Thoracic aorta (tissue), 2 donors: ENCODE measurements around the gene LURAP1L. TPM values are rescaled to one million over a fixed set of nuclear protein-coding genes. Genes with fewer than 3 reads are reported as not detected.

Experiments
- ATAC-seq: fragments of 150-250 bp; one replicate; pipeline ENCODE4 v1.8.0; 2017; ENCODE audit warnings: low read depth; ENCODE audit not compliant: insufficient number of reproducible peaks, low FRiP score
- DNase-seq: peaks from one replicate; pipeline ENCODE4 v3.0.0-alpha.2; 2020; ENCODE audit warnings: low spot score
- H3K27ac ChIP-seq, 2 donors: fragments of 200-600 bp; sonication (generic); 1 replicate in 1 of 2; 2 replicates in 1 of 2; pipeline ENCODE4 v1.5.1; 2016; ENCODE audit warnings: mild to moderate bottlenecking in 2 of 2, moderate library complexity in 2 of 2
- H3K27me3 ChIP-seq: fragments of 200-600 bp; sonication (generic); replicated peaks from 2 replicates; pipeline ENCODE4 v1.6.0; 2016; ENCODE audit warnings: mild to moderate bottlenecking; ENCODE audit not compliant: insufficient read depth
- H3K36me3 ChIP-seq: fragments of 200-600 bp; sonication (generic); one replicate; pipeline ENCODE4 v1.5.1; 2016
- H3K4me1 ChIP-seq, 2 donors: fragments of 200-600 bp; sonication (generic); 1 replicate in 1 of 2; 2 replicates in 1 of 2; pipeline versions ENCODE4 v1.5.1 to v1.6.0; 2016; ENCODE audit warnings: low read depth in 2 of 2, mild to moderate bottlenecking in 1 of 2; ENCODE audit not compliant: control insufficient read depth in 1 of 2
- H3K4me3 ChIP-seq: fragments of 200-600 bp; sonication (generic); 2 replicates; pipeline ENCODE4 v1.5.1; 2016; ENCODE audit warnings: mild to moderate bottlenecking
- H3K9me3 ChIP-seq: fragments of 200-600 bp; sonication (generic); 2 replicates; pipeline ENCODE4 v1.5.1; 2016
- CTCF ChIP-seq: fragments of 200-600 bp; sonication (generic); IDR thresholded peaks from one replicate; pipeline ENCODE4 v1.5.1; 2019; ENCODE audit warnings: antibody characterized with exemption
- total RNA-seq, 2 donors: library from RNA; depleted of rRNA; stranded (reverse); fragments of >200 nt; gene quantifications; one replicate each; pipeline versions ENCODE4 v1.1.0 to v1.2.3, GENCODE V29; 2016

LURAP1L gene
- total RNA-seq, 2 donors from 2014 or later, result 10.3 to 14.7 TPM

GRCh38 chr9:12781226-12781733 lies 6.5 kb downstream of the LURAP1L start:
- H3K4me3 ChIP-seq, result peak overlapping the region; percentile 52

GRCh38 chr9:12783767-12784460 lies 9.1 kb downstream of the LURAP1L start:
- peaks cover 27 to 44% of the 10 kb centered on the region in 2 donors for H3K4me1 ChIP-seq
- peak overlapping the region; percentile 95 to 98 for H3K27ac ChIP-seq
- TF ChIP-seq CTCF, result no peak
- no peaks in the 10 kb centered on the region for H3K27me3 ChIP-seq
- H3K4me3 ChIP-seq, result no peak overlapping the region
- DNase-seq (no peak), ATAC-seq (no peak)
- H3K36me3 ChIP-seq, result no peaks in the 10 kb centered on the region
- H3K9me3 ChIP-seq, result no peaks in the 10 kb centered on the region

More at GRCh38 chr9:12781226-12781733, 6.5 kb downstream of the LURAP1L start:
- H3K36me3 ChIP-seq, result no peaks in the 10 kb centered on the region
- peak overlapping the region; percentile 44 to 73 for H3K27ac ChIP-seq
- no peaks in the 10 kb centered on the region for H3K9me3 ChIP-seq
- ATAC-seq, result no peak
- no peak for DNase-seq
- TF ChIP-seq CTCF, result no peak
- no peaks in the 10 kb centered on the region for H3K27me3 ChIP-seq
- H3K4me1 ChIP-seq, result peaks cover 31 to 57% of the 10 kb centered on the region in 2 donors

- Histone ChIP-seq H3K9me3 (no peaks in the 10 kb centered on the region), H3K27me3 (no peaks in the 10 kb centered on the region), H3K27ac (peak overlapping the region; percentile 95 to 98), H3K4me3 (peak overlapping the region; percentile 21), H3K36me3 (no peaks in the 10 kb centered on the region), H3K4me1 (peaks cover 25 to 46% of the 10 kb centered on the region in 2 donors)
- DNase-seq (peak; percentile 53), ATAC-seq (peak; percentile 94)
- TF ChIP-seq CTCF, result no peak
Observed at GRCh38 chr9:12784461-12785259, 9.8 kb downstream of the LURAP1L start.

- H3K4me3 ChIP-seq, result peak overlapping the region; percentile 21
- H3K27ac ChIP-seq, result peak overlapping the region; percentile 95 to 98
- ATAC-seq, result peak; percentile 56
- peak; percentile 12 for DNase-seq
- H3K9me3 ChIP-seq, result no peaks in the 10 kb centered on the region
- H3K36me3 ChIP-seq, result no peaks in the 10 kb centered on the region
- no peak for TF ChIP-seq CTCF
- H3K4me1 ChIP-seq, result peaks cover 28 to 45% of the 10 kb centered on the region in 2 donors
- H3K27me3 ChIP-seq, result no peaks in the 10 kb centered on the region
Observed at GRCh38 chr9:12785260-12785770, 10.5 kb downstream of the LURAP1L start.

GRCh38 chr9:12785941-12786340 lies 11.1 kb downstream of the LURAP1L start:
- DNase-seq, result no peak
- no peak overlapping the region for H3K4me3 ChIP-seq
- ATAC-seq, result no peak
- no peaks in the 10 kb centered on the region for H3K36me3 ChIP-seq
- no peaks in the 10 kb centered on the region for H3K27me3 ChIP-seq
- peak overlapping the region; percentile 95 to 98 for H3K27ac ChIP-seq
- no peaks in the 10 kb centered on the region for H3K9me3 ChIP-seq
- H3K4me1 ChIP-seq, result peaks cover 34 to 49% of the 10 kb centered on the region in 2 donors
- TF ChIP-seq CTCF, result no peak
